Measurements from ENCODE around the gene PGM1.

Gene PGM1

GRCh38 chr1:63701187-63701586 is 108.0 kb downstream of the PGM1 start:
- no peak for DNase-seq (ENCODE audit: low read depth)

GRCh38 chr1:63703701-63704107 is 110.5 kb downstream of the PGM1 start:
- DNase-seq (ENCODE audit: low read depth) = no peak

DNA sequence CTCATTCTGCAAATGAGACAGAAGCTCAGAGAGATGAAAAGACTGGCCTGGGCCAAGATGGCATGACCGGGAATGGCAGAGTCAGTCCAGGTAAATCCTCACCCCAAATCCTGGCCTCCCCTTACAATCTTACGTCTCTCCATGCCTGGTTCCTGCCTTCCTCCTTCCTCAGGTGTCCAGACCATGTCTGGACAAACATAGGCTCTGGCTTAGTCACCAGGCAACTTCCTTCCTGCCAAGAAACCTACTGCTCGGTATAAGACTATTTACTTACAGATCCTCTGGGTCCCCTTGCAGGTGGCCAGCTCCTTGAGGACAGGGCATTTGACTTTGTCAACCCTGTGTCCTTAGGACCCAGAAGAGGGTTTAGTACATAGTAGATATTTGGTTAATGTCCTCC is 111.2 kb downstream of the PGM1 start:
- DNase-seq (ENCODE audit: low read depth) = no peak

GRCh38 chr1:63705078-63705477 is 111.9 kb downstream of the PGM1 start:
- no peak for DNase-seq (ENCODE audit: low read depth)

DNA sequence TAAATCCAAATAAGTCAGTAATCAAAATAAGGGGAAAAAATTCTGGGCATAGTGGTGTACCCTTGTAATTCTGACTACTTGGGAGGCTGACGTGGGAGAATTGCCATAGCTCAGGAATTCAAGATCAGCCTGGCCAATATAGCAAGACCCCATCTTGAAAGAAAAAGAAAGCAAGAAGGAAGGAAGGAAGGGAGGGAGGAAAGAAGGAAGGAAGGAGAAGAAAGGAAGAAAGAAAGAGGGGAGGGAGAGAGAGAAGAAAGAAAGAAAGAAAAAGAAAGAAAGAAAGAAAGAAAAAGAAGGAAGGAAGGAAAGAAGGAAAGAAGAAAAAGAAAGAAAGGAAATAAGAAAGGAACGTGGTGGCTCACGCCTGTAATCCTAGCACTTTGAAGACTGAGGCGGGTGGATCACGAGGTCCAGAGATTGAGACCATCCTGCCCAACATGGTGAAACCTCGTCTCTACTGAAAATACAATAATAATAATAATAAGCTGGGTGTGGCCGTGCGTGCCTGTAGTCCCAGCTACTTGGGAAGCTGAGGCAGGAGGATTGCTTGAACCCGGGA is 116.1 kb downstream of the PGM1 start:
- DNase-seq (ENCODE audit: low read depth) = no peak
